BE2C (cell line): ENCODE data around the gene CCDC185.

Source experiments
- DNase-seq: peaks from one replicate; pipeline ENCODE4 v3.0.0-alpha.2; 2020
- H3K27me3 ChIP-seq: fragments of 250-450 bp; sonication (Bioruptor Pico); 2 replicates; pipeline ENCODE4 v1.5.1; 2020; ENCODE audit warnings: mild to moderate bottlenecking
- H3K36me3 ChIP-seq: fragments of 250-450 bp; sonication (Bioruptor Pico); 2 replicates; pipeline ENCODE4 v1.5.1; 2020; ENCODE audit warnings: mild to moderate bottlenecking
- H3K4me1 ChIP-seq: fragments of 250-450 bp; sonication (Bioruptor Pico); 2 replicates; pipeline ENCODE4 v1.5.1; 2020
- H3K4me3 ChIP-seq: 2 replicates; pipeline ENCODE4 v1.5.1; 2011; ENCODE audit warnings: low read depth, low read length
- H3K9me3 ChIP-seq: fragments of 250-450 bp; sonication (Bioruptor Pico); 2 replicates; pipeline ENCODE4 v1.5.1; 2020
- CTCF ChIP-seq: IDR thresholded peaks from 2 replicates; pipeline ENCODE4 v1.5.1; 2012; ENCODE audit warnings: mild to moderate bottlenecking, low read depth, low read length

The CCDC185 gene

GRCh38 chr1:223401873-223402789 lies 8.9 kb downstream of the CCDC185 start:
- DNase-seq = no peak

GRCh38 chr1:223402790-223403142 lies 9.6 kb downstream of the CCDC185 start:
- no peaks in the 10 kb centered on the region for H3K27me3 ChIP-seq
- no peaks in the 10 kb centered on the region for H3K4me1 ChIP-seq
- no peak for DNase-seq
- H3K36me3 ChIP-seq = no peaks in the 10 kb centered on the region
- no peak overlapping the region for H3K4me3 ChIP-seq
- no peak for TF ChIP-seq CTCF
- no peaks in the 10 kb centered on the region for H3K9me3 ChIP-seq

More at GRCh38 chr1:223401873-223402789, 8.9 kb downstream of the CCDC185 start:
- no peaks in the 10 kb centered on the region for H3K36me3 ChIP-seq
- no peaks in the 10 kb centered on the region for H3K9me3 ChIP-seq
- no peak for TF ChIP-seq CTCF
- no peak overlapping the region for H3K4me3 ChIP-seq
- H3K27me3 ChIP-seq = no peaks in the 10 kb centered on the region
- H3K4me1 ChIP-seq = no peaks in the 10 kb centered on the region

- Histone ChIP-seq H3K4me1 (no peaks in the 10 kb centered on the region), H3K9me3 (no peaks in the 10 kb centered on the region), H3K36me3 (no peaks in the 10 kb centered on the region), H3K4me3 (no peak overlapping the region), H3K27me3 (no peaks in the 10 kb centered on the region)
- TF ChIP-seq CTCF = no peak
- no peak for DNase-seq
Measured at GRCh38 chr1:223403184-223403815, 10.1 kb downstream of the CCDC185 start.

- Histone ChIP-seq H3K36me3 (no peaks in the 10 kb centered on the region), H3K4me3 (no peak overlapping the region), H3K9me3 (no peaks in the 10 kb centered on the region), H3K4me1 (no peaks in the 10 kb centered on the region), H3K27me3 (no peaks in the 10 kb centered on the region)
- no peak for DNase-seq
- no peak for TF ChIP-seq CTCF
Measured at GRCh38 chr1:223405507-223405906, 12.3 kb downstream of the CCDC185 start.

GRCh38 chr1:223410036-223410435 lies 16.8 kb downstream of the CCDC185 start:
- Histone ChIP-seq H3K36me3 (no peaks in the 10 kb centered on the region), H3K27me3 (peaks cover 4% of the 10 kb centered on the region), H3K4me3 (no peak overlapping the region), H3K4me1 (no peaks in the 10 kb centered on the region), H3K9me3 (no peaks in the 10 kb centered on the region)
- no peak for DNase-seq
- no peak for TF ChIP-seq CTCF

- Histone ChIP-seq H3K36me3 (no peaks in the 10 kb centered on the region), H3K4me3 (no peak overlapping the region), H3K4me1 (no peaks in the 10 kb centered on the region), H3K9me3 (no peaks in the 10 kb centered on the region), H3K27me3 (peaks cover 4% of the 10 kb centered on the region)
- DNase-seq = no peak
- TF ChIP-seq CTCF = no peak
Measured at GRCh38 chr1:223411309-223411708, 18.1 kb downstream of the CCDC185 start.
